ENCODE results near the gene CTNND2.
"Not testable (repeated sequence)": the region's sequence is repeated elsewhere in the genome, so short reads cannot be mapped to it uniquely, and the experiment has no call there.

CTNND2 gene

DNA sequence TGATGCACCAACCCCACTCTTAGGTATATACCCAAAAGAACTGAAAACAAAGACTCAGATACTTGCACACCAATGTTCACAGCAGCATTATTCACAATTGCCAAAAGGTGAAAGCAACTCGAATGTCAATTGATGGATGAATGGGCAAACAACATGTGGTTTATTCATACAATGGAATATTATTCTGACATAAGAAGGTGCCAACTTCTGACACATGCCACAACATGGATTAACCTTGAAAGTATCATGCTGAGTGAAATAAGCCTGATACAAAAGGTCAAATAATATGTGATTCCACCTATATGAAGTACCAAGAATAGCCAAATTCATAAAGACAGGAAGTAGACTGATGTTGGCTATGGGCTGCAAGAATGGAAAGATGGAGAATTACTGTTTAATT lies 35.0 kb downstream of the CTNND2 start:
- DNase-seq = no peak

GRCh38 chr5:11863911-11864310 lies 40.3 kb downstream of the CTNND2 start:
- DNase-seq = no peak

- DNase-seq = peak; percentile 23
Measured at GRCh38 chr5:11857391-11857790, 46.9 kb downstream of the CTNND2 start.

- DNase-seq = no peak
Measured at GRCh38 chr5:11854936-11855335, 49.3 kb downstream of the CTNND2 start.

GRCh38 chr5:11853796-11854195 lies 50.5 kb downstream of the CTNND2 start:
- no peak for DNase-seq

GRCh38 chr5:11853140-11853539 lies 51.1 kb downstream of the CTNND2 start:
- no peak for DNase-seq

GRCh38 chr5:11852717-11853087 lies 51.5 kb downstream of the CTNND2 start:
- DNase-seq = no peak

DNA sequence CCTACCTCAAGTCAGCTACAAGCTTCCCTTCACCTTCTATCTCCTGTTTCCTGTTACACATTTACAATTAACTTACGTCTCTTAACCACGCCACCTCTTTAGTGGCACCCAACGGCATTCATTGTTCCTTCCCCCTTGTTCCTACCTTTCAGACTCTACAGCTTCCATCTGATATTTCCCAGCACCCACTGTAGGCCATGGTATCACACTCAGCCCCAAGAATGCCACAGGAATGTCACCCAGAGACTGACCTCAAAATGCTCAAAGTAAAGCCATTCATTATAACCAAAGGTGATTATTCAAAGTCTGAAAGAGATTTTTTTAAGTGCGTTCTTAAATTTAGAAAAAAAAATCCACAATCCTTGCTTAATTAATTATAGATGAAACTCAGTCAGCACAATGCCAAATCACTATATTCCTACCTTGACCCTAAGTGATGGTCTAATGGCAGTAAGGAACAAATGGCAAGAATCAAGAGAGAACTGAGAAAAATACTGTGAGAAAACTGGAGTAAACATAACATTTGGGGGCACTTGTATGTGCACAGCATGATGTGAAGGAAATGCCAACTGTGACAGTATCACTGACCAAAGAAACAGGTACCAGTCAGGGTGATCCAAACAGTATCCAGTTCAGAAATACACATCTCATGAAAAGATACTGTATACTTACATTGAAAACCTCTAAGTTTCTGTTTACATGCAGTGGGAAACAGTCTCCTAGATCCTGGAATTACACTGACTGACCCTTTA lies 52.1 kb downstream of the CTNND2 start:
- DNase-seq = no peak

DNA sequence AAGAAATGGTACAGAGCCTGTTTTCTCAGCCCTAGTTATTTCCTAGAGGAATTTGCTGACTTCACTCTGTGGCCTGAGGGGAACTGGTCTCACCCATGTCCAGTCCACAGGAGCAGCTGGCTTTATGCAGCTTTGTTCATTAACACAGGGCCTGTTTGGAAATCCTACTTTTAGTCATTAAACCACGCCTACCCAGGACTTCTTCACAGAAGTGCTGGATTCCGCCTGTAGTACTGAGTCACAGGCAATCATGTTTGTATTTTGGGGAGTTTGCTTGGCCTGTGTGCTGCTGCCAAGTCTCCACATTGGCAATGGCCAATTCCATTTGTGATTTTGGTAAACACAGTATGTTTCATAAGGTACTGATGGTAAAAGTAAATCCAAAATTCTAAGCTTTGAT lies 52.8 kb downstream of the CTNND2 start:
- DNase-seq = no peak

DNA sequence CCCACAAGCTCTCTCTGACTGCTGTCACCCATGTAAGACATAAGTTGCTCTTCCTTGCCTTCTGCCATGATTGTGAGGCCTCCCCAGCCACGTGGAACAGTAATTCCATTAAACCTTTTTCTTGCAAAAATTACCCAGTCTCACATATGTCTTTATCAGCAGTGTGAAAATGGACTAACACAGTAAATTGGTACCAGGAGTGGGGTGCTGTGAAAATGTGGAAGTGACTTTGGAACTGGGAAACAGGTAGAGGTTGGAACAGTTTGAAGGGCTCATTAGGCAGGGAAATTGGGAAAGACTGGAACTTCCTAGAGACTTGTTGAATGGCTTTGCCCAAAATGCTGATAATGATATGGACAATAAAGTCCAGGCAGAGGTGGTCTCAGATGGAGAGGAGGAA lies 75.7 kb downstream of the CTNND2 start:
- not testable (repeated sequence) for DNase-seq

DNA sequence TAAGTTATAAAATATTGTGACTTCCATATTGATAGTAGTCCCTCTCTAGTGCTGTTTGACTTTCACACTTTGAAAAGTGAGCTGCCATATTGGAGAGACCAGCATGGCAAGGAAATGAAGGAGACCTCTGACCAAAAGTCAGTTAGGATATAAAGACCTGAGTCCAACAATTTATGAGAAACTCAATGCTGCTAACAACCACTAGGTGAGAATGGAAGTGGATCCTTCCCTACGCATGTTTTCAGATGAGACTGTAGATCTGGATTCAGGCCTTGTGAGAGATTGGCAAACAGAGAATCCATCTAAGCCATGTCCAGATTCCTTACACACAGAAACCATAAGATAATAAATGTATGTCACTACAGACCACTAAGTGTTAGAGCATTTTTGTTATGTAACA lies 81.6 kb downstream of the CTNND2 start:
- DNase-seq = no peak

- DNase-seq = no peak
Measured at GRCh38 chr5:11815916-11816315, 88.3 kb downstream of the CTNND2 start.

DNA sequence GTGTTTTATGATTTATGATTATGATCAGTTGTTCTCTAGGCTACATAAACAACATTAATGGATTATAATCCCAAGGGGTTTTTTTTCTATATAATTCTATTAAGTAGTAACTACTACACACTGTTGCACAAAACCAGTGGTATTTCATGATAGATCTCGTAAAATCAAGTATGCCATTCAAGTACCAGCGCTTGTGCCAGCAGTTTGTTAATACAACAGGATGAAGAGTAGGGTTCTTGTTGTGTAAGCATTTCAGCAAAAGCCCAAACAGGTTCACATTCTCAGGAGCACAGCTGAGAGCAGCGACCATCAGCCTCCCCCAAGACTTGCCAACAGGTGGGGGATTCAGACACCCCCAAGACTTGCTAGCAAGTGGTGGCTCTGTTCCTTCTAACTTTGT lies 88.8 kb downstream of the CTNND2 start:
- DNase-seq = no peak

DNA sequence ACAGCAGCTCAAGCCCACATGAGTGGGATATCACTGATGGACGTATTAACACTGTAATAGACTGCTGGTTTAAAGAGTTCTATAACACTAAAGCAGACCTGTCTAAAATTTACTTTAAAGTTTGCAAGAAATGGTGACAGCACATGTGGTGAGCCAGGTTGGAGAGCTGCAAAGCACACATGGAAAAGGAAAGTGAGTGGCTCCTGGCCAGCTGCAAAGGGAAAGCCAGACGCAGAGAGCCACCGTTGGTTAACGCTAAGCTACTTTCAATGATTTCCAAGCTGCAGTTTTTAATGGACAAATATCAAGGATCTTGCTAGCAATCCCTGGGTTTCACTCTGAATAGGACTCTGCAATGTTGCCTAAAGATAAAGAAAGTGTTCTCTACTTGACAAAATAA lies 89.9 kb downstream of the CTNND2 start:
- no peak for DNase-seq

- DNase-seq = no peak
Measured at GRCh38 chr5:11809407-11809806, 94.8 kb downstream of the CTNND2 start.

- no peak for DNase-seq
Measured at GRCh38 chr5:11803436-11803835, 100.8 kb downstream of the CTNND2 start.

GRCh38 chr5:11801061-11801460 lies 103.2 kb downstream of the CTNND2 start:
- no peak for DNase-seq

DNA sequence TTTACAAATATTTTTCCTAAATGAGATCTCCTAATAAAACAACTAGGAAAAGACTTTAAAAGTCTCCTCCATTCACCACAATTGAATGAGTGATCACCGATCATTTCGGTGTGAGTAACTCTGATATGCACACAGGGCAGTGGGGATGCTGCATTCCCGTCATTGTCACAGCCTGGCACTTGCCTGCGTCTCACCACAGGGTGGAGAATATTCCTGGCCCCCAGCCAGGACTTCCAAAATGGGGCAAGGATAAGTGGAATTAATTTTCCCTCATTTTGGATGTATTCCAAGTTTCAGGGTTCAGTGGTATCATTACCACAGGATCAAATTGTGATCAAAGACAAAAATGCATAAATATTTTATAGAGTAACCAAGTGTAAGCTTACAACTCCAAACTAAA lies 107.1 kb downstream of the CTNND2 start:
- peak; percentile 83 for DNase-seq

- DNase-seq = no peak
Measured at GRCh38 chr5:11793396-11793795, 110.8 kb downstream of the CTNND2 start.

GRCh38 chr5:11792621-11793020 lies 111.6 kb downstream of the CTNND2 start:
- DNase-seq = no peak

- DNase-seq = no peak
Measured at GRCh38 chr5:11791792-11792191, 112.5 kb downstream of the CTNND2 start.

- no peak for DNase-seq
Measured at GRCh38 chr5:11790201-11790600, 114.0 kb downstream of the CTNND2 start.

DNA sequence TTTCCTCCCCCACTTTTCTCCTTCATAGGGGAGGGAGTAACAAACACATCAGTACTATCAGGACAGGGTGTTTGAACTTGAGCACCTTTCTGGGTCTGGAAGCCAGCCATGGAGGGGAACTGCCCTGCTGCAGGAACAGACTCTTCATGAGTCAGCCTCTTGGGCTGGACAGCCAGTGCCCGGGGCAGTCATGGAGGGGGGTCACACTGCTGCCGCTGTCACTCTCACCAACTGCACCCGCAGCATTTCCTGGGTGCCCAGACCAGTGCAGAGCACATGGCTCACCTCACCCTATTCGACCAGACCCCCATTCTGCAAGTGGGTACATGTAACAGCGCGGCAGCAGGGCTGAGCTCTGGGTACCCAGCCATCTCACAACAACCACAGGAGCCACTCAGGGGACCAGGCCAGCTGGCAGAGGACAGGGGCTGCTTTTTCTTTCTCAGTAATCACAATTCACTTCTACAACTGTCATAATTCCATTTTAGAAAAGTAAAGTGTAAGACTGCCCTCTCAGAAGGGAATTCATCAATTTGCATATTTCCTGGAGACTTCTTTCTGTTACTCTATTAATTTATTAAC lies 118.4 kb downstream of the CTNND2 start:
- DNase-seq = no peak

DNA sequence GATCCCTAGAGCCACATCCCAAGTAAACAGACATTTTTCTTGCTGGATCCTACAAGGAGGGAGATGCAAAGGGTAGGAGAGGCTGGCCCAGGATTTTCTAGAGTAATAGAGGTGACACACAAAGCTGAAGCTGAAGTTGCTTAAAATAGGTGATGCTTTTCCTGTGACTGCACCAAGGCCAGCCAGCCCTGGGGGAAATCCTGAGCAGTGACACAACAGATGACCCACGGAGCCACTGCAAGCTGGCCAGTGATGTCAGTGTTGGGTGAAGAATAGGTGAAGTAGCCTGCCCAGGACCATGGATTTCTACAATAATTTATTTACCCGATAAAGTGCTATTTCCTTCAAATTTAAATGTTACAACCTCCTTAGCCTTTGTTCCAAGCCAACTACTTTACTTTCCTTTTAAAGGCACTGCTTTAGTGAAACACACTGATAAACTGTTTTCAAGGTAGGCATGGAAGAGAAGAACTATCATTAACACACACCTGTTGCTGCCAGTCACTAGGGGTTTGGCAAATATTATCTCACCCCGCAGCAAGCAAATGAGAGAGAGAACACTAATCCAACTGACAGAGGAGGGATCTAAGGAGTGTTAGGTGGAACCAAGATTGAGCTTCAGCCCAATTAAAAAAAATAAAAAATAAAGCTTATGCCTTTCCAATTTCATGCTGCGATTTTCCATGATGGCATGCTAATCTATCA lies 123.5 kb downstream of the CTNND2 start:
- DNase-seq = peak; percentile 21

Data from NCI-H69 (cell line).